Measurements from ENCODE around the gene TEX12. TPM values are rescaled to one million over a fixed set of nuclear protein-coding genes. Genes with fewer than 3 reads are reported as not detected.

The TEX12 gene
- total and polyA plus RNA-seq, 5 donors from 2014 or later = 0.44 to 0.67 TPM; not detected in 3

GRCh38 chr11:112215621-112216020 lies 48.4 kb downstream of the TEX12 start:
- H3K9me3 Mint-ChIP-seq = no peaks in the 10 kb centered on the region
- Histone ChIP-seq H3K36me3 (ENCODE audit: control insufficient read depth, insufficient read depth, low read length) (no peaks in the 10 kb centered on the region), H3K9me3 (ENCODE audit: control insufficient read depth in 2 of 2, low read length in 2 of 2) (no peaks in the 10 kb centered on the region), H3K27me3 (ENCODE audit: control insufficient read depth, insufficient read depth, low read length) (peaks cover 5% of the 10 kb centered on the region), H3K27ac (ENCODE audit: insufficient read depth, low read length, poor library complexity, severe bottlenecking) (no peak overlapping the region), H3K4me1 (ENCODE audit: control insufficient read depth, insufficient read depth, low read length, poor library complexity, severe bottlenecking) (peaks cover 9% of the 10 kb centered on the region), H3K4me3 (ENCODE audit: low read depth, low read length) (no peak overlapping the region)
- DNase-seq (no peak), ATAC-seq (ENCODE audit: low read depth in 2 of 2) (no peak)
- peaks cover 0 to 14% (median 5%) of the 10 kb centered on the region in 4 donors for H3K4me1 Mint-ChIP-seq
- H3K27me3 Mint-ChIP-seq = peaks cover 17% of the 10 kb centered on the region
- H3K27ac Mint-ChIP-seq = no peak overlapping the region
- no peak overlapping the region for H3K4me3 Mint-ChIP-seq
- no peaks in the 10 kb centered on the region for H3K36me3 Mint-ChIP-seq

- H3K36me3 ChIP-seq (ENCODE audit: control insufficient read depth, insufficient read depth, low read length) = no peaks in the 10 kb centered on the region
- no peaks in the 10 kb centered on the region for H3K9me3 ChIP-seq (ENCODE audit: control insufficient read depth in 2 of 2, low read length in 2 of 2)
- Mint-ChIP-seq H3K27ac (peak overlapping the region in 1 of 3 donors; percentile 33), H3K9me3 (no peaks in the 10 kb centered on the region), H3K36me3 (no peaks in the 10 kb centered on the region), H3K4me3 (no peak overlapping the region), H3K27me3 (peaks cover 17% of the 10 kb centered on the region), H3K4me1 (peaks cover 0 to 8% (median 3%) of the 10 kb centered on the region in 4 donors)
- H3K4me1 ChIP-seq (ENCODE audit: control insufficient read depth, insufficient read depth, low read length, poor library complexity, severe bottlenecking) = peaks cover 6% of the 10 kb centered on the region
- ATAC-seq (ENCODE audit: low read depth in 2 of 2) (no peak), DNase-seq (no peak)
- no peak overlapping the region for H3K27ac ChIP-seq (ENCODE audit: insufficient read depth, low read length, poor library complexity, severe bottlenecking)
- H3K4me3 ChIP-seq (ENCODE audit: low read depth, low read length) = no peak overlapping the region
- peaks cover 4% of the 10 kb centered on the region for H3K27me3 ChIP-seq (ENCODE audit: control insufficient read depth, insufficient read depth, low read length)
These were observed 49.5 kb downstream of the TEX12 start for GRCh38 chr11:112216561-112217105.

GRCh38 chr11:112219476-112220232 lies 52.5 kb downstream of the TEX12 start:
- Histone ChIP-seq H3K4me3 (ENCODE audit: low read depth, low read length) (no peak overlapping the region), H3K27me3 (ENCODE audit: control insufficient read depth, insufficient read depth, low read length) (no peaks in the 10 kb centered on the region), H3K36me3 (ENCODE audit: control insufficient read depth, insufficient read depth, low read length) (no peaks in the 10 kb centered on the region), H3K9me3 (ENCODE audit: control insufficient read depth in 2 of 2, low read length in 2 of 2) (no peaks in the 10 kb centered on the region), H3K27ac (ENCODE audit: insufficient read depth, low read length, poor library complexity, severe bottlenecking) (no peak overlapping the region), H3K4me1 (ENCODE audit: control insufficient read depth, insufficient read depth, low read length, poor library complexity, severe bottlenecking) (no peaks in the 10 kb centered on the region)
- Mint-ChIP-seq H3K27me3 (peaks cover 8% of the 10 kb centered on the region), H3K9me3 (no peaks in the 10 kb centered on the region), H3K4me3 (peak overlapping the region in 1 of 4 donors; percentile 6), H3K4me1 (peaks cover 0 to 4% (median 2%) of the 10 kb centered on the region in 4 donors), H3K27ac (peak overlapping the region; percentile 9 to 67 (median 49)), H3K36me3 (no peaks in the 10 kb centered on the region)
- peak; percentile 35 to 88 (median 76) for DNase-seq
- peak; percentile 96 to 98 for ATAC-seq (ENCODE audit: low read depth in 2 of 2)

- Mint-ChIP-seq H3K27ac (no peak overlapping the region), H3K36me3 (no peaks in the 10 kb centered on the region), H3K9me3 (no peaks in the 10 kb centered on the region), H3K4me3 (no peak overlapping the region), H3K4me1 (peaks cover 0 to 15% (median 2%) of the 10 kb centered on the region in 4 donors), H3K27me3 (no peaks in the 10 kb centered on the region)
- ATAC-seq (ENCODE audit: low read depth in 2 of 2) = no peak
- no peak overlapping the region for H3K27ac ChIP-seq (ENCODE audit: insufficient read depth, low read length, poor library complexity, severe bottlenecking)
- H3K4me1 ChIP-seq (ENCODE audit: control insufficient read depth, insufficient read depth, low read length, poor library complexity, severe bottlenecking) = peaks cover 5% of the 10 kb centered on the region
- no peaks in the 10 kb centered on the region for H3K9me3 ChIP-seq (ENCODE audit: control insufficient read depth in 2 of 2, low read length in 2 of 2)
- no peak for DNase-seq
- H3K36me3 ChIP-seq (ENCODE audit: control insufficient read depth, insufficient read depth, low read length) = no peaks in the 10 kb centered on the region
- H3K4me3 ChIP-seq (ENCODE audit: low read depth, low read length) = no peak overlapping the region
- H3K27me3 ChIP-seq (ENCODE audit: control insufficient read depth, insufficient read depth, low read length) = no peaks in the 10 kb centered on the region
These were observed 54.2 kb downstream of the TEX12 start for GRCh38 chr11:112221274-112221835.

Other genes starting within 250 kb of the TEX12 start
- not detected for gene C11orf52, start 248.5 kb upstream of the TEX12 start, total RNA-seq
- under 1 TPM in 1 of 4 donors, not detected in 3; 0.41 TPM for gene C11orf52, start 248.5 kb upstream of the TEX12 start, polyA plus RNA-seq
- 3.9 TPM for gene DIXDC1, start 230.0 kb upstream of the TEX12 start, total RNA-seq
- 1 to 10 TPM in 3 of 4 donors, under 1 TPM in 1; 0.78 to 1.5 (median 1.3) TPM for gene DIXDC1, start 230.0 kb upstream of the TEX12 start, polyA plus RNA-seq
- 16.3 TPM for gene DLAT, start 142.0 kb upstream of the TEX12 start, total RNA-seq
- 10 to 100 TPM; 22.8 to 26.8 (median 24.2) TPM for gene DLAT, start 142.0 kb upstream of the TEX12 start, polyA plus RNA-seq
- 0.47 TPM for gene PIH1D2, start 93.4 kb upstream of the TEX12 start, total RNA-seq
- not detected for gene PIH1D2, start 93.4 kb upstream of the TEX12 start, polyA plus RNA-seq
- 11.2 TPM for gene NKAPD1, start 93.1 kb upstream of the TEX12 start, total RNA-seq
- gene NKAPD1, start 93.1 kb upstream of the TEX12 start, polyA plus RNA-seq = 10 to 100 TPM; 11.0 to 13.1 (median 11.8) TPM
- gene TIMM8B, start 80.6 kb upstream of the TEX12 start, total RNA-seq = 14.5 TPM
- 10 to 100 TPM; 60.8 to 91.3 (median 75.0) TPM for gene TIMM8B, start 80.6 kb upstream of the TEX12 start, polyA plus RNA-seq
- gene SDHD, start 80.5 kb upstream of the TEX12 start, total RNA-seq = 37.0 TPM
- gene SDHD, start 80.5 kb upstream of the TEX12 start, polyA plus RNA-seq = 100 to 1,000 TPM; 148 to 200 (median 182) TPM
- 1.4 TPM for gene IL18, start 3.3 kb upstream of the TEX12 start, total RNA-seq
- not detected for gene IL18, start 3.3 kb upstream of the TEX12 start, polyA plus RNA-seq
- 0.81 TPM for gene BCO2, start 8.1 kb downstream of the TEX12 start, total RNA-seq
- gene BCO2, start 8.1 kb downstream of the TEX12 start, polyA plus RNA-seq = not detected
- gene PTS, start 59.1 kb downstream of the TEX12 start, total RNA-seq = 71.5 TPM
- 10 to 100 TPM in 2 of 4 donors, 1 to 10 TPM in 2; 7.1 to 12.0 (median 10.4) TPM for gene PTS, start 59.1 kb downstream of the TEX12 start, polyA plus RNA-seq
- not detected for gene PLET1, start 93.5 kb downstream of the TEX12 start, total RNA-seq
- not detected for gene PLET1, start 93.5 kb downstream of the TEX12 start, polyA plus RNA-seq

All from CD4-positive, CD25-positive, alpha-beta regulatory T cell (primary cell).